Activated naive CD4-positive, alpha-beta T cell treated with Interleukin-2 at 50 U/mL for 16 hours (primary cell): ENCODE results near the gene PLD6.
"Not testable (repeated sequence)": the region's sequence is repeated elsewhere in the genome, so short reads cannot be mapped to it uniquely, and the experiment has no call there.

Experiments used
- DNase-seq: peaks from one replicate; pipeline ENCODE4 v3.0.0-alpha.2; 2020

Gene PLD6

GRCh38 chr17:17173921-17174320 lies 32.2 kb downstream of the PLD6 start:
- no peak for DNase-seq

- DNase-seq, result no peak
Measured at GRCh38 chr17:17172990-17173389, 33.1 kb downstream of the PLD6 start.

- no peak for DNase-seq
Measured at GRCh38 chr17:17172001-17172939, 33.9 kb downstream of the PLD6 start.

GRCh38 chr17:17171186-17171585 lies 34.9 kb downstream of the PLD6 start:
- DNase-seq, result no peak

GRCh38 chr17:17170346-17170985 lies 35.7 kb downstream of the PLD6 start:
- no peak for DNase-seq

GRCh38 chr17:17169396-17169795 lies 36.7 kb downstream of the PLD6 start:
- DNase-seq, result no peak

- DNase-seq, result no peak
Measured at GRCh38 chr17:17168401-17168800, 37.7 kb downstream of the PLD6 start.

- DNase-seq, result no peak
Measured at GRCh38 chr17:17167986-17168385, 38.1 kb downstream of the PLD6 start.

GRCh38 chr17:17167356-17167755 lies 38.8 kb downstream of the PLD6 start:
- DNase-seq, result no peak

- no peak for DNase-seq
Measured at GRCh38 chr17:17166446-17166845, 39.7 kb downstream of the PLD6 start.

GRCh38 chr17:17165666-17166308 lies 40.3 kb downstream of the PLD6 start:
- no peak for DNase-seq

GRCh38 chr17:17164676-17165075 lies 41.5 kb downstream of the PLD6 start:
- no peak for DNase-seq

- no peak for DNase-seq
Measured at GRCh38 chr17:17164156-17164555, 42.0 kb downstream of the PLD6 start.

GRCh38 chr17:17161759-17162158 lies 44.4 kb downstream of the PLD6 start:
- no peak for DNase-seq

GRCh38 chr17:17161121-17161520 lies 45.0 kb downstream of the PLD6 start:
- DNase-seq, result no peak

- DNase-seq, result no peak
Measured at GRCh38 chr17:17159571-17159970, 46.6 kb downstream of the PLD6 start.

- not testable (repeated sequence) for DNase-seq
Measured at GRCh38 chr17:17158506-17158905, 47.6 kb downstream of the PLD6 start.

- no peak for DNase-seq
Measured at GRCh38 chr17:17157041-17157440, 49.1 kb downstream of the PLD6 start.

GRCh38 chr17:17156511-17156910 lies 49.6 kb downstream of the PLD6 start:
- no peak for DNase-seq

GRCh38 chr17:17156107-17156506 lies 50.0 kb downstream of the PLD6 start:
- DNase-seq, result no peak

GRCh38 chr17:17155568-17155967 lies 50.6 kb downstream of the PLD6 start:
- DNase-seq, result no peak

- no peak for DNase-seq
Measured at GRCh38 chr17:17154981-17155380, 51.2 kb downstream of the PLD6 start.

GRCh38 chr17:17154556-17154955 lies 51.6 kb downstream of the PLD6 start:
- DNase-seq, result no peak

- DNase-seq, result no peak
Measured at GRCh38 chr17:17153709-17154108, 52.4 kb downstream of the PLD6 start.
